MM.1S (cell line): ENCODE data around the gene NUBP1.

Source experiments
- DNase-seq: peaks from one replicate; pipeline ENCODE4 v3.0.0-alpha.2; 2015
- H2AFZ ChIP-seq: fragments of 300-600 bp; sonication (generic); 2 replicates; pipeline ENCODE4 v1.6.0; 2016; ENCODE audit warnings: antibody characterized with exemption, low read length
- H3F3A ChIP-seq: fragments of 300-600 bp; sonication (generic); 2 replicates; pipeline ENCODE4 v1.6.1; 2016; ENCODE audit warnings: mild to moderate bottlenecking, antibody characterized with exemption, low read length, moderate library complexity, mixed read lengths; ENCODE audit not compliant: insufficient read depth
- H3K27ac ChIP-seq: fragments of 300-600 bp; sonication (generic); 2 replicates; pipeline ENCODE4 v1.5.1; 2016; ENCODE audit warnings: mild to moderate bottlenecking, low read length
- H3K27me3 ChIP-seq: fragments of 300-600 bp; sonication (generic); replicated peaks from 2 replicates; pipeline ENCODE4 v1.6.0; 2016; ENCODE audit warnings: low read length; ENCODE audit not compliant: insufficient read depth
- H3K36me3 ChIP-seq: fragments of 300-600 bp; sonication (generic); replicated peaks from 2 replicates; pipeline ENCODE4 v1.6.1; 2016; ENCODE audit warnings: mild to moderate bottlenecking, low read length, mixed read lengths; ENCODE audit not compliant: insufficient read depth
- H3K4me1 ChIP-seq: fragments of 300-600 bp; sonication (generic); 2 replicates; pipeline ENCODE4 v1.6.1; 2016; ENCODE audit warnings: low read length, mixed read lengths
- H3K4me2 ChIP-seq: fragments of 300-600 bp; sonication (generic); 2 replicates; pipeline ENCODE4 v1.6.0; 2016; ENCODE audit warnings: low read depth, low read length
- H3K4me3 ChIP-seq: fragments of 300-600 bp; sonication (generic); 2 replicates; pipeline ENCODE4 v1.5.1; 2016; ENCODE audit warnings: low read length, mixed read lengths
- H3K79me2 ChIP-seq: fragments of 300-600 bp; sonication (generic); 2 replicates; pipeline ENCODE4 v1.6.1; 2016; ENCODE audit warnings: mixed run types, low read length, mixed read lengths
- H3K9ac ChIP-seq: fragments of 300-600 bp; sonication (generic); 2 replicates; pipeline ENCODE4 v1.6.1; 2016; ENCODE audit warnings: low read length, mixed read lengths
- H3K9me2 ChIP-seq: fragments of 300-600 bp; sonication (generic); replicated peaks from 2 replicates; pipeline ENCODE4 v1.6.1; 2016; ENCODE audit warnings: mild to moderate bottlenecking, low read length, mixed read lengths; ENCODE audit not compliant: insufficient read depth
- H3K9me3 ChIP-seq: fragments of 300-600 bp; sonication (generic); replicated peaks from 2 replicates; pipeline ENCODE4 v1.6.1; 2016; ENCODE audit warnings: mild to moderate bottlenecking, low read length, mixed read lengths; ENCODE audit not compliant: insufficient read depth
- H4K20me1 ChIP-seq: fragments of 300-600 bp; sonication (generic); 2 replicates; pipeline ENCODE4 v1.6.1; 2016; ENCODE audit warnings: mild to moderate bottlenecking, low read length, moderate library complexity, mixed read lengths; ENCODE audit not compliant: insufficient read depth
- EZH2 ChIP-seq: fragments of 300-600 bp; sonication (generic); optimal IDR thresholded peaks from 2 replicates; pipeline ENCODE3; 2017; ENCODE audit warnings: low read depth, mild to moderate bottlenecking, antibody characterized with exemption, low read length, mixed read lengths
- EZH2phosphoT487 ChIP-seq: fragments of 300-600 bp; sonication (generic); IDR thresholded peaks from 2 replicates; pipeline ENCODE4 v1.6.1; 2018; ENCODE audit warnings: antibody characterized with exemption, low read length
- TF ChIP-seq, protein P1 (sequence below): fragments of 300-600 bp; sonication (generic); IDR thresholded peaks from 2 replicates; pipeline ENCODE4 v1.5.1; 2016; ENCODE audit warnings: antibody characterized with exemption, low read length, mixed read lengths

The NUBP1 gene

DNA sequence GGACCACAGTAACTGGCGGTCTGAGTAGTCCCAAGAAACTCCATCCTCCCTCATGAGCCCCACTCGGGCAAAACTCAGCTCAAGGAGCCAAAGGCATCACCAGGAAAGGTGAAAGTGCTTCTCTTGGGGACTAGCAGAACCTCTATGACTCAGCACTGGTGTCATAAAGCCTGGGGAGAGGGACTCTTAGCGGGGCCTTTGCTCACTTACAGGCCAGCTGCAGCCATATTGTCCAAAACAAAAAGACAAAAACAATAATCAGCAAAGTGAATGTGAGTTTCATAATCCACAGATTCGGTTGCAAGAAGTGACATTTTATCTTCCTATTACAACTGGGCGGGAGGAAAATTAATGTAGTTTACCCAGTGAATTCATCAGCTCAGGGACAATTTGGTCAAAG lies 48.8 kb upstream of the NUBP1 start, which contains the start of gene TEKT5:
Gene TEKT5, minus strand, starts transcription at position 101 of the 400 bp plus-strand sequence. Its CDS starts 57 bp downstream, at position 44.
- no peaks in the 10 kb centered on the region for H4K20me1 ChIP-seq
- H3K36me3 ChIP-seq = no peaks in the 10 kb centered on the region
- TF ChIP-seq EZH2 = no peak
- H3F3A ChIP-seq = no peaks in the 10 kb centered on the region
- no peaks in the 10 kb centered on the region for H3K4me1 ChIP-seq
- H3K9ac ChIP-seq = no peak within 1 kb of the TSS
- no peak within 1 kb of the TSS for H2AFZ ChIP-seq
- no peak within 1 kb of the TSS for H3K4me2 ChIP-seq
- H3K4me3 ChIP-seq = no peak within 1 kb of the TSS
- H3K9me3 ChIP-seq = no peaks in the 10 kb centered on the region
- DNase-seq = no peak
- no peaks in the 10 kb centered on the region for H3K9me2 ChIP-seq
- H3K27me3 ChIP-seq = no peaks in the 10 kb centered on the region
- no peak within 1 kb of the TSS for H3K27ac ChIP-seq
- H3K79me2 ChIP-seq = no peaks in the 10 kb centered on the region

DNA sequence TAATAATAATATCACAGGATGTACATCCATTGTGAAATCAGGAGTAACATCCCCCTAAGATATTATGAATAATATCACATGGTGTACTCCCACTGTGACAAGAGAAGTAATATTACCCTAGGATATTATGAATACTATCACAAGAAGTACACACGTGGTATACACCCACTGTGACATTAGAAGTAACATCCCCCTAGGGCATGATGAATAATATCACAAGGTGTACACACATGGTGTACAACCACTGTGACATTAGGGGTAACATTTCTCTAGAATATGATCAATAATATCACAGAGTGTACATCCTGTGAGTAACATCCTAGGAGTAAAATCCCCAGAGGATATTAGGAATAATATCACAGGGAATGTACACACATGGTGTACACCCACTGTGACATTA lies 43.9 kb upstream of the NUBP1 start:
- Histone ChIP-seq H3K79me2 (no peaks in the 10 kb centered on the region), H3K36me3 (no peaks in the 10 kb centered on the region), H3K9me3 (no peaks in the 10 kb centered on the region), H3K27me3 (no peaks in the 10 kb centered on the region), H4K20me1 (no peaks in the 10 kb centered on the region), H3K4me1 (no peaks in the 10 kb centered on the region), H3F3A (no peaks in the 10 kb centered on the region), H3K27ac (no peak overlapping the region), H2AFZ (no peak overlapping the region), H3K4me3 (no peak overlapping the region), H3K9ac (no peak overlapping the region), H3K4me2 (no peak overlapping the region), H3K9me2 (no peaks in the 10 kb centered on the region)
- no peak for DNase-seq
- TF ChIP-seq EZH2 (no peak), EZH2phosphoT487 (no peak)
- TF ChIP-seq, protein P1, sequence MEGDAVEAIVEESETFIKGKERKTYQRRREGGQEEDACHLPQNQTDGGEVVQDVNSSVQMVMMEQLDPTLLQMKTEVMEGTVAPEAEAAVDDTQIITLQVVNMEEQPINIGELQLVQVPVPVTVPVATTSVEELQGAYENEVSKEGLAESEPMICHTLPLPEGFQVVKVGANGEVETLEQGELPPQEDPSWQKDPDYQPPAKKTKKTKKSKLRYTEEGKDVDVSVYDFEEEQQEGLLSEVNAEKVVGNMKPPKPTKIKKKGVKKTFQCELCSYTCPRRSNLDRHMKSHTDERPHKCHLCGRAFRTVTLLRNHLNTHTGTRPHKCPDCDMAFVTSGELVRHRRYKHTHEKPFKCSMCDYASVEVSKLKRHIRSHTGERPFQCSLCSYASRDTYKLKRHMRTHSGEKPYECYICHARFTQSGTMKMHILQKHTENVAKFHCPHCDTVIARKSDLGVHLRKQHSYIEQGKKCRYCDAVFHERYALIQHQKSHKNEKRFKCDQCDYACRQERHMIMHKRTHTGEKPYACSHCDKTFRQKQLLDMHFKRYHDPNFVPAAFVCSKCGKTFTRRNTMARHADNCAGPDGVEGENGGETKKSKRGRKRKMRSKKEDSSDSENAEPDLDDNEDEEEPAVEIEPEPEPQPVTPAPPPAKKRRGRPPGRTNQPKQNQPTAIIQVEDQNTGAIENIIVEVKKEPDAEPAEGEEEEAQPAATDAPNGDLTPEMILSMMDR = no peak

DNA sequence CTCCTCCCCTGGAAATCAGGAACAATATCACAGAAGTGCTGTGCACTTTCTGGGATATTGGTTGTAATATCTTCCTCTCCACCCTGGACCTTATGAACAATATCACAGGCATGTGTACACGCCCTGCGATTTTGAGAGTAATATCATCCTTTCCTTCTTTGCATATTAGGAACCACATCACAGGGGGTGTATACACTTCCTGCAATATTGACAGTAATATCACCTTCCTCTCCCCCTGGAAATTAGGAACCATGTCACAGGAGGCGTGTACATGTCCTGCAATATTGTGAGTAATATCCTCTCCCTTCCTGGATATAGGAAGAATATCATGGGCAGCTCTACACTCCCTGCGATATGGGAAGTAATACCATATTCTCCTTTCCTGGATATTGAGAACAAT lies 34.7 kb upstream of the NUBP1 start:
- Histone ChIP-seq H3K79me2 (no peaks in the 10 kb centered on the region), H3F3A (no peaks in the 10 kb centered on the region), H3K9ac (no peak overlapping the region), H3K27ac (no peak overlapping the region), H3K9me3 (no peaks in the 10 kb centered on the region), H4K20me1 (no peaks in the 10 kb centered on the region), H3K36me3 (no peaks in the 10 kb centered on the region), H3K4me2 (no peak overlapping the region), H3K27me3 (no peaks in the 10 kb centered on the region), H3K4me1 (no peaks in the 10 kb centered on the region), H3K9me2 (no peaks in the 10 kb centered on the region), H2AFZ (no peak overlapping the region), H3K4me3 (no peak overlapping the region)
- no peak for DNase-seq
- TF ChIP-seq EZH2phosphoT487 (no peak), EZH2 (no peak)
- TF ChIP-seq, protein P1 = no peak

DNA sequence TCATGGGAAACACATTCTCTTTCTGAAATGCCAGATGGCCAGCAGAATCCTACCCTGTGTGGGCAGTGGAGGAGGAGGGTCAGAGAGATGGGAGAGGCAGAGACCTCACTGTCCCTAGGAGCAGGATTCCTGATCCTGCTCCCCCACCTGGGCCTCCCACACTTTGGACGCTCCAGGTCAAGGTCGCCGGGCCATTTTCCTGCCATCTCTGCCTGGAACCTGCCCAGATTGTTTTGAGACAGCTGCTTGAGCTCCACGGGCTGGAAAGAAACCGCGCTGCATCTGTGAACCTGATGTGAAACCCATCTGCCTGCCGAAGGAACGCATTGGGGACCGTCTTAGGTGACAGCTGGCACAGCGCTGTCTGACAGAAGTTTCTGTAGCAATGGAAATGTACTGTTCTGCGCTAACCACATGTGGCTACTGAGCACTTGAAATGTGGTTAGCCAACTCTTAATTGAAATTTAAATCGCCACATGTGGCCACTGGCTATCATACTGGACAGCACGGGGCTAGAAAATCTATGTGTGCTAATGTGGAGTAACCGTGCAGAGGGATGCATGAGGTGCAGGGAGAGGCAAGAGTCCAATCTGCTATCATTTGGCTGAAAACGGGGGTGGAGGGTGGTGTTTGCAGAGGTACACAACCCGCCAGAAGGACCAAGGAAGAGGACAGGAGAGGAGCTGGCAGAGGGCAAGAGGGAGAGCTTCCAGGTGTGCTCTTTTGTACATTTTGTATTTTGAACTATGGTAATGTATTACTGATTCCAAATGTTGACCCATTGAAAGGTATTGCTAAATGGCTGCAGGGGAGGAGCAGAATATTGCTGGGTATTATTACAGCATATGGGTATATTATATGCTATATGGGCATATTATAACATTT lies 15.4 kb upstream of the NUBP1 start:
- peak; percentile 96 for DNase-seq

More for the DNA sequence above, 15.4 kb upstream of the NUBP1 start:
- Histone ChIP-seq H3K4me1 (peaks cover 7% of the 10 kb centered on the region), H3K9ac (peak overlapping the region; percentile 8; the same call in 1 of the 2 replicates), H3K27ac (peak overlapping the region; percentile 54; the same call in 1 of the 2 replicates), H3K4me2 (peak overlapping the region; percentile 69), H4K20me1 (no peaks in the 10 kb centered on the region), H3K27me3 (no peaks in the 10 kb centered on the region), H3K9me2 (no peaks in the 10 kb centered on the region), H3F3A (0 out of 2 replicates have a peak, but pooled peaks cover 9% of the 10 kb centered on the region), H3K79me2 (no peaks in the 10 kb centered on the region), H3K36me3 (no peaks in the 10 kb centered on the region), H3K9me3 (no peaks in the 10 kb centered on the region), H2AFZ (peak overlapping the region; percentile 62), H3K4me3 (peak overlapping the region; percentile 41; the same call in 1 of the 2 replicates)
- TF ChIP-seq EZH2 = no peak
- TF ChIP-seq EZH2phosphoT487 = no peak
- TF ChIP-seq, protein P1 = peak; percentile 21
